ENCODE results near the gene PPP4R3A.

GRCh38 chr14:91508105-91508504 lies 2.0 kb downstream of the PPP4R3A start:
- TF ChIP-seq CTCF (IDR thresholded peaks at IDR 0.05) (no peak), POLR2A (IDR thresholded peaks at IDR 0.05) (no peak)

Measured in esophagus squamous epithelium (tissue), 4 donors.